GM21528 (cell line): ENCODE results near the gene TPSAB1.
"Not testable (repeated sequence)": the region's sequence is repeated elsewhere in the genome, so short reads cannot be mapped to it uniquely, and the experiment has no call there.

Experiments
- ATAC-seq: cut with Tn5 transposase; IDR thresholded peaks from one replicate; pipeline ENCODE4 v1.9.1; 2021; ENCODE audit warnings: mild to moderate bottlenecking, moderate library complexity; ENCODE audit not compliant: unreplicated experiment, low FRiP score

The TPSAB1 gene

GRCh38 chr16:1262210-1262845 lies 21.8 kb downstream of the TPSAB1 start:
- ATAC-seq: no peak

DNA sequence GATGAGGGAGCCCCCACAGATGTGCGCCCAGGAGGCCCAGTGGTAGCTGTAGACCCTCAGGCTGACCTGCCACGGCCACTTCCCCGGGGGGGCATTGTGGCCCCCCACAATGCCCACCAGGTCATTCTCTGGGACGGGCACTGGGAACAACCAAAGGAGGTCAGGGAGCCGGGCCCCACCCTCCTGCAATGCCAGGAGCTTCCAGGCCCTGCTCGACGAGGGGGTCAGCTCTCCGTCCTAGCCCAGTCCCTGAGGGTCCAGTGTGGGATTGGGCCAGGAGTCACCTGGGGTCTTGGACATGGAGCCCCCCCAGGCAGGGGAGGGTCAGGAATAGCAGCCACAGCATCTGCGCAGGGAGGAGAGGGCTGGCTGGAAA lies 22.3 kb downstream of the TPSAB1 start:
- no peak for ATAC-seq

- ATAC-seq: no peak
These were observed 23.3 kb downstream of the TPSAB1 start for GRCh38 chr16:1263591-1264344.

GRCh38 chr16:1264345-1265089 lies 24.0 kb downstream of the TPSAB1 start:
- ATAC-seq: no peak

- ATAC-seq: no peak
These were observed 24.7 kb downstream of the TPSAB1 start for GRCh38 chr16:1265090-1265630.

DNA sequence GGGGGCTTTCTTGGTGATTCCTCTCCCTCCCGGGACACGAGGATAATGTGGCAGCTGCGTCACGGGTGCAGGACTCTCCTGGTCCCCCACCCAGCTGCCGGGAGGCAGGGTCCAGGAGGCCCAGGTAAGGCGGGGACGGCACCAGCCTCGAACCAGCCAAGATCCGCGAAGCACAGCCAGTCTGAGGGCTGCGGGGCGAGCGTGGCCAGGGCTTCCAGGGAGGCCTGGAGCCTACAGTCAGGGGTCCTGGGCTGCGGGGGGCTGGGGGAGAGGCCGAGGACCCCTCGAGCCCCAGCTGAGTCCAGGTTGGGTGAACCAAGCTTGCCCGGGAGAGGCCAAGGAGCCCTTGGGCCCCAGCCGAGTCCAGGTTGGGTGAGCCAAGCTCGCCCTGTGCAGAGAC lies 25.3 kb downstream of the TPSAB1 start:
- no peak for ATAC-seq

DNA sequence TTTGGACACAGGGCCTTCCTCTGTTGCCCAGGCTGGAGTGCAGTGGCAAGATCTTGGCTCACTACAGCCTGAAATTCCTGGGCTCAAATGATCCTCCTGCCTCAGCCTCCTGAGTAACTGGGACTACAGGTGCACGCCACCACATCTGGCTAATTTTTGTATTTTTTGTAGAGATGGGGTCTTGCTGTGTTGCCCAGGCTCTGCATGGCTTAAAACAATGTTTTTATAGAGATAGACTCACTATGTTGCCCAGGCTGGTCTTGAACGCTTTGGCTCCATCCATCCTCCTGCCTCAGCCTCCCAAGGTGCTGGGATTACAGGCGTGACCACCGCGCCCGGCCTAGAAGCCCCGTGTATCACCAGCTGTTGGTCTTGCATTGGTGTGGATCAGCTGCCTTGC lies 28.9 kb downstream of the TPSAB1 start:
- ATAC-seq: not testable (repeated sequence)

DNA sequence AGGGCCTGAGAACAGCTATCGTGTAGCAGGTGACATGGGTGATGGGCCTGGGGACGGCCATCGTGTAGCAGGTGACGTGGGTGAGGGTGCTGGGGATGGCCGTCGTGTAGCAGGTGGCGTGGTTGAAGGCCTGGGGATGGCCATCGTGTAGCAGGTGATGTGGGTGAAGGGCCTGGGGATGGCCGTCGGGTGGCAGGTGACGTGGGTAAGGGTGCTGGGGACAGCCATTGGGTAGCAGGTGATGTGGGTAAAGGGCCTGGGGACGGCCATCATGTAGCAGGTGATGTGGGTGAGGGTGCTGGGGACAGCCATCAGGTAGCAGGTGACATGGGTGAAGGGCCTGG lies 30.8 kb downstream of the TPSAB1 start:
- ATAC-seq: no peak

DNA sequence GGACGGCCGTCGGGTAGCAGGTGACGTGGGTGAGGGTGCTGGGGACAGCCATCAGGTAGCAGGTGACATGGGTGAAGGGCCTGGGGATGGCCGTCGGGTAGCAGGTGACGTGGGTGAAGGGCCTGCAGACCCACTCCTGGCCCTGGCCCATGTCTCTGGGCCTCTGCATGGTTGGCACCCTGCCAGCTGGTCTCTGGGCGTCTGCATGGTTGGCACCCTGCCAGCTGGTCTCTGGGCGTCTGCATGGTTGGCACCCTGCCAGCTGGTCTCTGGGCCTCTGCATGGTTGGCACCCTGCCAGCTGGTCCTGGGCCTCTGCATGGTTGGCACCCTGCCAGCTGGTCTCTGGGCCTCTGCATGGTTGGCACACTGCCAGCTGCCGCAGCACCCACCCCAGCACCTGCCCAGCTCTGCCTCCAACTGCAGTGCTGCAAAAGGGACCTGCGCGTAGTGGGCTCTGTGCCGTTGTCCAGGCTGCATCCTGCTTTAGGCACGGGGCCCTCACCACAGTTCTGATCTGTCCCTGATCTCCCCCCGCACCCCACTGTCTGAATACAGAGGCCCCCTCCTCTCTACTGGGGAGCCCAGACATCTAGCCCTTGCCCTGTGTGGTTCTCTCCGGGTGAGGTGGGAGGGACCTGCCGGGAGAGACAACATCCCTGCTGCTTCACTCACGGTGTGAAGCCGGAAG lies 31.4 kb downstream of the TPSAB1 start:
- not testable (repeated sequence) for ATAC-seq

DNA sequence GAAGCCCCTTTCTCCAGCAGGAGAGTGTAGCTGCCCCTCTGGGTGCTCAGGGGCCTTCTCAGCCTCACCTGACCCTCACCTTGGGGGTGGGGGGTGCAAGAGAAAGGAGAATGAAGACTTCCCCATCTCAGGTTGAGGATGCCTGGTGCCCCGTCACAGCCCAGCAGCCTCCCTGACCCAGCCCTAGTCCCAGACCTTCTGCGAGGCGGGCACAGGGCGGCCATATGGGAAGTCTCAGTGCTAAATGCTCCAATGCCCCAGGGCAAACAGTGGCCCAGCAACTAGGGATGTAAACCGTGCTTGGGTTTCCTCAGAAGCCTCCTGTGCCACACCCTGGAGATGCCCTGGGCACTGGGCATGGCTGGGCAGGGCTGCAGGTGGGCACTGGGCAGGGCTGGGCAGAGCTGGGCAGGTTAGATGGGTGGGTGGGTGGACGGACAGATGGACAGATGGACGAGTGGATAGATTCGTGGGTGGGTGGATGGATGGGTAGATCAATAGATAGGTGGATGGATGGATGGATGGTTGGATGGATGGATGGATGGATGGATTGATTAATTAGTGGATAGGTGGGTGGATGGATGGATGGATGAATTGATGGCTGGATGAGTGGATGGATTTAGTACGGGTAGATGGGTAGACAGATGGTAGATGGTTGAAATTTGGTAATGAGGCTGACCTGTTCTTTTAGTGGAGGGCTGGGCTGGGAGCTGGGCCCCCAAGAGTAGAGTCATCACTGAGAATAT lies 32.1 kb downstream of the TPSAB1 start:
- no peak for ATAC-seq

DNA sequence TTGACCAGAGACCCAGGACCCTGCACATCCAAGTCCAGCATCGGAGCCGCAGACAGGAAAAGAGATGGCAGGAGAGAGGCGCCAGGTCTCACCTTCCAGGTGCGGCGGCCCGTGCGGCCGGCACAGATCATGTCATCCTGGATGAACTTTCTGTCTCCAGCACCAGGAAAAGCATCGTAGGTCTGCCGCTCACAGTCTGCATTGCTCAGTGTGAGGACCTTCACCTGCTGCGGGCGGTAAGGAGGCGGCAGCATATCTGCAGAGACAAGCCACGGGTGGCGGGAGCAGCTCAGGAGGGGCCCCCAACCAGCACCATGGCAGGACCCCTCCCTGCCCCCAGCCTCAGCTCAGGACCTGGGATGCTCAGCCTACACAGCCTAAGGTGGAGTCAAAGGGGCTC lies 33.3 kb downstream of the TPSAB1 start:
- ATAC-seq: no peak

DNA sequence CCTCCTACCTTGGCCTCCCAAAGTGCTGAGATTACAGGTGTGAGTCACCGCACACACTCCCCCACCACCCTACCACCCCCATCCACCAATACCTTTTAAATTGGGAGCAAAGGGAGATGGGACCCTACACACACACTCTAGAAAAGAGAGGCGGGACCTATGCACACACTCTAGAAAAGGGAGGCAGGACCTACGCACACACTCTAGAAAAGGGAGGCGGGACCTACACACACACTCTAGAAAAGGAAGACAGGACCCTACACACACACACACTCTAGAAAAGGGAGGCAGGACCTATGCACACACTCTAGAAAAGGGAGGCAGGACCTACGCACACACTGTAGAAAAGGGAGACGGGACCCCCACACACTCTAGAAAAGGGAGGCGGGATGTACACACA lies 34.3 kb downstream of the TPSAB1 start:
- ATAC-seq: no peak

- ATAC-seq: no peak
These were observed 35.5 kb downstream of the TPSAB1 start for GRCh38 chr16:1275791-1276579.

DNA sequence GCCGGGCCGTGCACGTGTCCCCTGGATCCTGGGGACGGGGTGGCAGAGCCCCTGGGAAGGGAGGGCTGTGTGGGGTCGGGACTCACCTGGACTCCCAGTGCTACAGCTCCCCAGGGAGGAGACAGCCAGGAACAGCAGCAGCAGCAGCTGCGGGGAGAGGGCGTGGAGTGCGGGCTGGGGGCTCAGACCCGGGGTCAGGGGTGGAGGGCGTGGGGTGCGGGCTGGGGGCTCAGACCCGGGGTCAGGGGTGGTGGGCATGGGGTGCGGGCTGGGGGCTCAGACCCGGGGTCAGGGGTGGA lies 36.0 kb downstream of the TPSAB1 start:
- ATAC-seq: no peak

GRCh38 chr16:1277151-1277598 lies 36.7 kb downstream of the TPSAB1 start:
- ATAC-seq: no peak

- no peak for ATAC-seq
These were observed 37.2 kb downstream of the TPSAB1 start for GRCh38 chr16:1277617-1278282.

DNA sequence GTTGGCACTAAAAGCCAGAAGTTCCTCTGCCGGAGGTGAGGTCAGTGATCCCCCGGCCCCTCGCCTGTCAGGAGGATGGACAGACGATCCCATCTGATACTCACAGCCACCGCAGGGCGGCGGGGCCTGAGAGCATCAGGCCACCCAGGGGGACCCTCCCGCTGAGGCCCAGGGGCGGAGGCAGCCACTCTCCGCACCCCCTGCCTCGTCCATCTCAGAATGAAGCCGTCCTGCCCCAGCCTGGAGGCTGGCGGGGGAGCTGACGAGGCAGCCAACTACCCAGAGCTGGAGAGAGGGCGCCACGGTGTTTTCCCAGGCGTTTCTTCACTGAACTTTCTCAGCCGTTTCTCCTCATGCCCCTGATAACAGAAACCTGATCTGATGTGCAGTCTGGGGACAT lies 38.0 kb downstream of the TPSAB1 start:
- no peak for ATAC-seq

DNA sequence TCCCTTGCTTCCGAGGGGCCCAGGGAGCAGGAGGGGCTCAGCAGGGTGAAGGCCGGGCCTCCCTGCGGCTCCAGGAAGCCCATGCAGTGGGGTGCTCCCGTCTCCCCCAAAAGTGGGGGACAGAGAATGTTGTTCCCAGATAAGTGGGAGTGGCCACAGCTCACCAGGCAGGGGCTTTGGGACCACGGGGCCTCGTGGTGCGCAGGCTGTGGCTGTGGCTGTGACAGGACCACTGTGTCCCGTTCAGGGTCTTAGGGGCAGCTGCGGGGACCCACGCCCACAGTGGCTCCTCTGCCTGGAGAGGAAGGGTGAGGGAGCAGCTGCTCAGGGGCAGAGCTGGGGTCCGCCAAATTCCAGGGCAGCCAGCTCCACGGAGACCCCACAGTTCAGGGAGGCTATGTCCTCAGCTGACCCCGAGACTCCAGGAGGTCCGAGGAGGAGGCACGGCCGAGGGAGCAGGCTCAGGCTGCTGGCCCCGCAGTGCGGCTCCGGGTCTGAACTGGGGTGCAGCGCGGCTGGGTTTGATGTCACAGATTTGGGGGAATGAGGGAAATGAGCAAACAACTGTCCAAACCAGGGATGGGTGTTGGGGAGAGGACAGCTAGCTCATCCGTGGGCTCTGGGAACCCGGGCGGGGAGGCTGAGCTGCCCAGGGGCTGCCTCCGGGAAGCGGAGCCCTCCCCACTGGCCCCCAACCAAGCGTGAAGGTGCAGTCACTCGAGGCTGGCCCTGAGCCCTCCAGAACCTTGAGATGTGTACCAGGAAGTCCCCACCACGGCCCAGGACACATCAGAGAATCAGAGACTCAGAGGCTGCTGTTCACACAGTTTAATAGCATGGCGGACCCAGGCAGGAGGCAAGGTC lies 38.8 kb downstream of the TPSAB1 start:
- no peak for ATAC-seq
